ENCODE measurements around the gene RTN1.
A peak's percentile ranks its signal among the peaks of the same experiment; 100 is the strongest.

RTN1 gene

DNA sequence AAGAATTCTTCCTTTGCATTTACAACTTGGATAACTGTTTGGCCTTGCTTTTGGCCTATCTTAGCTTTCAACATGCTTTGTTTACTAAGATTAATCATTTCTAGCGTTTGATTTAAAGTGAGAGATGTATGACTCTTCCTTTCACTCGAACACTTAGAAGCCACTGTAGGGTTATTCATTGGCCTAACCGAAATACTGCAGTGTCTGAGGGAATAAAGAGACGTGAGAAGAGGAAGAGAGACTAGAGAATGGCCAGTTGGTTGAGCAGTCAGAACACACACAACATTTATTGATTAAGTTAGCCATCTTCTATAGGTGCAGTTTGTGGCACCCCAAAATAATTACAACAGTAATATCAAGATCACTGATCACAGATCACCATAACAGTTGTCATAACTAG, 231.7 kb downstream of the RTN1 start:
- Histone ChIP-seq H3K4me3 (ENCODE audit: low read depth in 1 of 2, low read length in 2 of 2) (no peak overlapping the region), H3K36me3 (ENCODE audit: insufficient read depth, low read length) (no peaks in the 10 kb centered on the region), H3K9ac (ENCODE audit: low read length) (no peak overlapping the region), H3K27me3 (ENCODE audit: control insufficient read depth in 1 of 2, insufficient read depth in 2 of 2, low read length in 2 of 2) (no peaks in the 10 kb centered on the region), H3K4me1 (ENCODE audit: insufficient read depth, low read length) (no peaks in the 10 kb centered on the region), H3K27ac (ENCODE audit: low read depth, low read length) (no peak overlapping the region), H3K9me3 (ENCODE audit: low read length) (no peaks in the 10 kb centered on the region)

DNA sequence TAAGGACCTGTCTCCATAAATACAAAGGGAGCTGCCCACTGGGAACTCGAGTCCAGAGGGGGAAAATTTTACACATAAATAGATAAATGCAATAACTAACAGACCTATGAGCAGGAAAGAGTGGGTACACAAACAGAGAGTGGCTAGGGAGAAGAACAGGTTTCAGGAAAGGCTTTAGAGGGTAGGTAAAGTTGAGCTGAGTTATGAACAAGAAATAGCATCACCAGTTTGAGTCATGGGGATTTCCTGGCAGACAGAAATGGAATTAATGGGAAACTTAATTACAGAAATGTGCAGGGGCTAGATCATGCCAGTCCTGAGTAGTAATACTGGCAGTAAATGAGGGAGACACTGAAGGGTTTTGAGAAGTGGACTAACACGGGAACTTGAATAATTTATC, 236.0 kb downstream of the RTN1 start:
- no peaks in the 10 kb centered on the region for H3K9me3 ChIP-seq (ENCODE audit: low read length)
- no peaks in the 10 kb centered on the region for H3K4me1 ChIP-seq (ENCODE audit: insufficient read depth, low read length)
- no peak overlapping the region for H3K4me3 ChIP-seq (ENCODE audit: low read depth in 1 of 2, low read length in 2 of 2)
- no peak overlapping the region for H3K9ac ChIP-seq (ENCODE audit: low read length)
- H3K36me3 ChIP-seq (ENCODE audit: insufficient read depth, low read length) = no peaks in the 10 kb centered on the region
- peaks cover 4 to 5% of the 10 kb centered on the region in 2 donors for H3K27me3 ChIP-seq (ENCODE audit: control insufficient read depth in 1 of 2, insufficient read depth in 2 of 2, low read length in 2 of 2)
- H3K27ac ChIP-seq (ENCODE audit: low read depth, low read length) = no peak overlapping the region

GRCh38 chr14:59633486-59633885, 237.1 kb downstream of the RTN1 start:
- no peak overlapping the region for H3K27ac ChIP-seq (ENCODE audit: low read depth, low read length)
- H3K36me3 ChIP-seq (ENCODE audit: insufficient read depth, low read length) = no peaks in the 10 kb centered on the region
- no peak overlapping the region for H3K9ac ChIP-seq (ENCODE audit: low read length)
- H3K27me3 ChIP-seq (ENCODE audit: control insufficient read depth in 1 of 2, insufficient read depth in 2 of 2, low read length in 2 of 2) = peaks cover 4 to 5% of the 10 kb centered on the region in 2 donors
- no peaks in the 10 kb centered on the region for H3K4me1 ChIP-seq (ENCODE audit: insufficient read depth, low read length)
- H3K4me3 ChIP-seq (ENCODE audit: low read depth in 1 of 2, low read length in 2 of 2) = no peak overlapping the region
- no peaks in the 10 kb centered on the region for H3K9me3 ChIP-seq (ENCODE audit: low read length)

DNA sequence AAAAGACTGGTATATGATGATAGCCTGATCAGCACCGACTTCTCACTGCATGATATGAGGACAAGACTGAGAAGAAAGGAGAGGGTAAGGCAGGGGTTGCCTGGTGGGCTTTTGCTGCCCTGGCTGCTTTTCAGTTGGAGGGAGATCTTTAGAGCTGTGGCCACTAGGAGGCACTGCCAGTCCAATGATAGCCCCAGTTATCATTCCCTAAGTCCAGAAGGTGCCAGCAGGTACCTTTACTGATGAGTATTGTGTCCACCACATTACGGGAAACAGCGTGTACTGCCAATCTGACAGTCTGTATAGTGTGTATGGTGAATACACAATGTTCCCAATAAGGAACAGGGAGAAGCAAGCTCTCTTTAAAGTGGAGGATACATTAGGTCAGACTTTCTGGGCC, 238.2 kb downstream of the RTN1 start:
- Histone ChIP-seq H3K9ac (ENCODE audit: low read length) (no peak overlapping the region), H3K36me3 (ENCODE audit: insufficient read depth, low read length) (no peaks in the 10 kb centered on the region), H3K4me3 (ENCODE audit: low read depth in 1 of 2, low read length in 2 of 2) (no peak overlapping the region), H3K27ac (ENCODE audit: low read depth, low read length) (no peak overlapping the region), H3K27me3 (ENCODE audit: control insufficient read depth in 1 of 2, insufficient read depth in 2 of 2, low read length in 2 of 2) (peaks cover 4 to 5% of the 10 kb centered on the region in 2 donors), H3K4me1 (ENCODE audit: insufficient read depth, low read length) (no peaks in the 10 kb centered on the region), H3K9me3 (ENCODE audit: low read length) (no peaks in the 10 kb centered on the region)

- H3K9ac ChIP-seq (ENCODE audit: low read length) = no peak overlapping the region
- no peaks in the 10 kb centered on the region for H3K9me3 ChIP-seq (ENCODE audit: low read length)
- H3K4me3 ChIP-seq (ENCODE audit: low read depth in 1 of 2, low read length in 2 of 2) = no peak overlapping the region
- no peaks in the 10 kb centered on the region for H3K36me3 ChIP-seq (ENCODE audit: insufficient read depth, low read length)
- no peak overlapping the region for H3K27ac ChIP-seq (ENCODE audit: low read depth, low read length)
- no peaks in the 10 kb centered on the region for H3K4me1 ChIP-seq (ENCODE audit: insufficient read depth, low read length)
- peaks cover 4 to 5% of the 10 kb centered on the region in 2 donors for H3K27me3 ChIP-seq (ENCODE audit: control insufficient read depth in 1 of 2, insufficient read depth in 2 of 2, low read length in 2 of 2)
Measured at GRCh38 chr14:59631237-59631636, 239.3 kb downstream of the RTN1 start.

DNA sequence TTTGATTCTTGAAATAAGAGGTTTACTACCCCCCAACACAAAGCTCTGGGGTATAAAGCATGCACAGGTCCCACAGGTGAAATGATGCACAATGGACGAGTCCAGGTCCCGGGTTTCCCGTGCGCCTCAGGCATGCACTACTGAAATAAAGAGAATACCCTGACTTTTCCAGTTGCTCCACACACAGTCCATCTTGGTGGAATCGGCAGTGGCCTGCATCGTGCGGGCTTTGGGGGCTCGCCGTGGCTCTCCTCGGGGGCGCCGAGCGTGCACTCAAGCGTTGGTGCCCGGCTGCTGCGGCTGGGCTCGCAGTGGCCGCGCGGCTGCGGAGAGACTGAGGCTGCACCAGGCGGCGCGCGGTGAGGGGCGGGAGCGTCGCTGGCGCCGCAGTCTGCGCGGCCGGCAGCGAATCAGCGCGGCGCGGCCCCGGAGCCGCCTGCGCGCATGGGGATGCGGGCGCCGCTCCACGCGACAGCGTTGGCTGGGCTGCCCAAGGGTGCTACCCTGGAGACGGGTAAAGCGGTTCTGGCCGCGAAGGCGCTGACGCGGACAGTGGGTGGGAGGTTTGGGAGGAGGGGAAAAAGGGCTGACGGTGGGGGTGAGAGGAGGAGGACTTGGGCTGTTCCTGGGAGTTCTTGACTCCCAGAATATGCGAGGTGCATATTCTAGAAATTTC, 240.2 kb downstream of the RTN1 start:
- Histone ChIP-seq H3K9me3 (ENCODE audit: low read length) (no peaks in the 10 kb centered on the region), H3K36me3 (ENCODE audit: insufficient read depth, low read length) (no peaks in the 10 kb centered on the region), H3K27ac (ENCODE audit: low read depth, low read length) (no peak overlapping the region), H3K4me1 (ENCODE audit: insufficient read depth, low read length) (no peaks in the 10 kb centered on the region), H3K9ac (ENCODE audit: low read length) (no peak overlapping the region), H3K27me3 (ENCODE audit: control insufficient read depth in 1 of 2, insufficient read depth in 2 of 2, low read length in 2 of 2) (peaks cover 4 to 5% of the 10 kb centered on the region in 2 donors), H3K4me3 (ENCODE audit: low read depth in 1 of 2, low read length in 2 of 2) (peak overlapping the region in 1 of 2 donors; percentile 9)

DNA sequence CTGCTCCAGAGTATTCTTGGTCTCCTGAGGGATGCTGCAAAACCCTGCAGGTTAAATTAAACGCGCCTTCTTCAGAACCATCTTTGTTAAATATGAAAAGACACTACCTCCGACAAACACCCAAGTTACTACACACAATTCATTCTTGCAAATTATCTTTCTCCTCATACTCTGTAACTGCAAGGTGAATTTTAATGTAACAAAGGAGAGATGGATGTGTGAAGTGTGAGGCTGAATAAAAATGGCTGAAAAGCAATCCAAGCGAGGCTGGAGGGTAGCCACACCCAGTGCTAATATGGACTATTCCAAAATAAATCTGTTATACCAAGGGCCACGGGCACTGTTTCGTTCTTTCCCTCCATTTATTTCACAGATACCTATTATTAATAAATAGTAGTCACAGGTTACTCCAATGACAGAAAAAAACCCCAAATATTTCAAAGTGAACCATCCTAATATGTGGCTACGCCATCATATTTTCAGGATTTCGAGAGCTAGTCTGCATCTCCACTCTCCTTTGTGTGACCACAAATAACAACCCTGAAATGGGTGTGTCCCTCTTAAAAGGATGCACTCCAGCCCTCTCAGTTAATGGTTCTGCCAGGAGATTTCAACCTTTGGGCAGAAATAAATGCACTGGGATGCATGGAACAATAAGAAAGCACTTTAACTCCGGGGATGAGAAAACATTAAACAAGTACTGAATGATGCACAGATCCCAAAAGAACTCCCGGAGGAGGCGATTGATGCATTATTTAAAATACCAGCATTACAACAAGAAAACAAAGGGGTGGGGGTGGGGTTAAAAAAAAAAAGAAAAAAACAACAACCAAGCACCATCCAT, 240.9 kb downstream of the RTN1 start:
- Histone ChIP-seq H3K27me3 (ENCODE audit: control insufficient read depth in 1 of 2, insufficient read depth in 2 of 2, low read length in 2 of 2) (peaks cover 4 to 5% of the 10 kb centered on the region in 2 donors), H3K4me3 (ENCODE audit: low read depth in 1 of 2, low read length in 2 of 2) (no peak overlapping the region), H3K9me3 (ENCODE audit: low read length) (no peaks in the 10 kb centered on the region), H3K4me1 (ENCODE audit: insufficient read depth, low read length) (no peaks in the 10 kb centered on the region), H3K9ac (ENCODE audit: low read length) (no peak overlapping the region), H3K36me3 (ENCODE audit: insufficient read depth, low read length) (no peaks in the 10 kb centered on the region), H3K27ac (ENCODE audit: low read depth, low read length) (no peak overlapping the region)

GRCh38 chr14:59627011-59627520, 243.5 kb downstream of the RTN1 start:
- no peak overlapping the region for H3K9ac ChIP-seq (ENCODE audit: low read length)
- H3K9me3 ChIP-seq (ENCODE audit: low read length) = no peaks in the 10 kb centered on the region
- H3K36me3 ChIP-seq (ENCODE audit: insufficient read depth, low read length) = no peaks in the 10 kb centered on the region
- H3K4me1 ChIP-seq (ENCODE audit: insufficient read depth, low read length) = no peaks in the 10 kb centered on the region
- no peak overlapping the region for H3K4me3 ChIP-seq (ENCODE audit: low read depth in 1 of 2, low read length in 2 of 2)
- peaks cover 4 to 5% of the 10 kb centered on the region in 2 donors for H3K27me3 ChIP-seq (ENCODE audit: control insufficient read depth in 1 of 2, insufficient read depth in 2 of 2, low read length in 2 of 2)
- H3K27ac ChIP-seq (ENCODE audit: low read depth, low read length) = no peak overlapping the region

GRCh38 chr14:59622631-59623030, 247.9 kb downstream of the RTN1 start:
- no peaks in the 10 kb centered on the region for H3K36me3 ChIP-seq (ENCODE audit: insufficient read depth, low read length)
- no peak overlapping the region for H3K27ac ChIP-seq (ENCODE audit: low read depth, low read length)
- H3K9ac ChIP-seq (ENCODE audit: low read length) = no peak overlapping the region
- H3K27me3 ChIP-seq (ENCODE audit: control insufficient read depth in 1 of 2, insufficient read depth in 2 of 2, low read length in 2 of 2) = no peaks in the 10 kb centered on the region
- H3K4me3 ChIP-seq (ENCODE audit: low read depth in 1 of 2, low read length in 2 of 2) = no peak overlapping the region
- H3K9me3 ChIP-seq (ENCODE audit: low read length) = no peaks in the 10 kb centered on the region
- no peaks in the 10 kb centered on the region for H3K4me1 ChIP-seq (ENCODE audit: insufficient read depth, low read length)

DNA sequence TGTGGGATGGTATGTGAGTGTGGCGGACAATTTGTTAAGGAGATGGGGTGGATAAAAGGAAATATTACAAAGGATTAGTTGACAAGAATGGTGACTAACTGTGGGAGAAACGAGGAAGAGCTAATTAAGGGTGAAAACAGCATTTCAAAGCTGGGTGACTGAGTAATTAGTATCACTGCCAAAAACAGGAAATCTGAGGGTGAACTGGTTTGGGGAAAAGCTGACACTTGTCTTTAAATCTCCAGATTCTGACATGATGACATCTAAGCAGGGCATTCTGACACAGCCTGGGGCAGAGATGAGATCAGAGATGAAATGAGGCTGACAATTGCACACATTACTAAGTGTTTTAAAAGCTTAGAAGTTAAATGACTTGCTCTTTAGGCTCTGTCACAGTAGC, 251.5 kb downstream of the RTN1 start:
- no peak overlapping the region for H3K4me3 ChIP-seq (ENCODE audit: low read depth in 1 of 2, low read length in 2 of 2)
- H3K4me1 ChIP-seq (ENCODE audit: insufficient read depth, low read length) = no peaks in the 10 kb centered on the region
- H3K36me3 ChIP-seq (ENCODE audit: insufficient read depth, low read length) = no peaks in the 10 kb centered on the region
- no peaks in the 10 kb centered on the region for H3K27me3 ChIP-seq (ENCODE audit: control insufficient read depth in 1 of 2, insufficient read depth in 2 of 2, low read length in 2 of 2)
- no peaks in the 10 kb centered on the region for H3K9me3 ChIP-seq (ENCODE audit: low read length)
- no peak overlapping the region for H3K9ac ChIP-seq (ENCODE audit: low read length)
- no peak overlapping the region for H3K27ac ChIP-seq (ENCODE audit: low read depth, low read length)

- no peak overlapping the region for H3K27ac ChIP-seq (ENCODE audit: low read depth, low read length)
- H3K36me3 ChIP-seq (ENCODE audit: insufficient read depth, low read length) = no peaks in the 10 kb centered on the region
- no peaks in the 10 kb centered on the region for H3K9me3 ChIP-seq (ENCODE audit: low read length)
- H3K9ac ChIP-seq (ENCODE audit: low read length) = no peak overlapping the region
- H3K4me3 ChIP-seq (ENCODE audit: low read depth in 1 of 2, low read length in 2 of 2) = no peak overlapping the region
- no peaks in the 10 kb centered on the region for H3K4me1 ChIP-seq (ENCODE audit: insufficient read depth, low read length)
- H3K27me3 ChIP-seq (ENCODE audit: control insufficient read depth in 1 of 2, insufficient read depth in 2 of 2, low read length in 2 of 2) = no peaks in the 10 kb centered on the region
Measured at GRCh38 chr14:59601056-59601455, 269.5 kb downstream of the RTN1 start.

Data from muscle layer of colon (tissue), 2 donors.